Measurements from ENCODE around the gene HHATL.
A peak's percentile ranks its signal among the peaks of the same experiment; 100 is the strongest.

Gene HHATL

GRCh38 chr3:42701371-42702065 lies 1.1 kb downstream of the HHATL start:
- ChIA-PET CTCF (no interaction called here), POLR2A (no interaction called here)
- Histone ChIP-seq H3K27ac (ENCODE audit: extremely low read depth, low read depth, low read length) (no peak overlapping the region), H3K4me3 (ENCODE audit: low read depth, low read length) (no peak overlapping the region), H3K36me3 (ENCODE audit: control insufficient read depth in 2 of 2, insufficient read depth in 1 of 2, low read length in 2 of 2) (no peaks in the 10 kb centered on the region), H3K9me3 (ENCODE audit: control insufficient read depth, insufficient read depth, low read depth, low read length) (no peaks in the 10 kb centered on the region), H3K4me1 (ENCODE audit: control insufficient read depth, insufficient read depth, low read length) (no peaks in the 10 kb centered on the region)
- TF ChIP-seq KLF17 (tag by site-specific recombination; IDR thresholded peaks at IDR 0.05), result peak; percentile 54; the same call in 1 of the 2 replicates
- TF ChIP-seq ZNF404 (tag by site-specific recombination; IDR thresholded peaks at IDR 0.05), result no peak
- peak; percentile 91 for TF ChIP-seq ZNF202 (tag by site-specific recombination; IDR thresholded peaks at IDR 0.05; ENCODE audit: borderline replicate concordance)
- TF ChIP-seq KLF8 (tag by site-specific recombination; IDR thresholded peaks at IDR 0.05), result peak; percentile 22; the same call in 1 of the 2 replicates
- TF ChIP-seq ZNF692 (tag by site-specific recombination; IDR thresholded peaks at IDR 0.05), result peak; percentile 34; the same call in 1 of the 2 replicates
- TF ChIP-seq ZNF658 (tag by site-specific recombination; IDR thresholded peaks at IDR 0.05), result no peak
- peak; percentile 98 for TF ChIP-seq REST (tag by site-specific recombination; IDR thresholded peaks at IDR 0.05)
- TF ChIP-seq KLF16 (tag by site-specific recombination; IDR thresholded peaks at IDR 0.05), result no peak
- TF ChIP-seq ZFP69B (tag by site-specific recombination; IDR thresholded peaks at IDR 0.05), result peak; percentile 63; the same call in 1 of the 2 replicates

GRCh38 chr3:42700366-42701288 lies 2.0 kb downstream of the HHATL start:
- Histone ChIP-seq H3K36me3 (ENCODE audit: control insufficient read depth in 2 of 2, insufficient read depth in 1 of 2, low read length in 2 of 2) (no peaks in the 10 kb centered on the region), H3K27ac (ENCODE audit: extremely low read depth, low read depth, low read length) (no peak overlapping the region), H3K4me3 (ENCODE audit: low read depth, low read length) (no peak overlapping the region), H3K4me1 (ENCODE audit: control insufficient read depth, insufficient read depth, low read length) (no peaks in the 10 kb centered on the region), H3K9me3 (ENCODE audit: control insufficient read depth, insufficient read depth, low read depth, low read length) (no peaks in the 10 kb centered on the region)
- POLR2A ChIA-PET, result no interaction called here
- CTCF ChIA-PET, result no interaction called here
- TF ChIP-seq ZNF311 (tag by site-specific recombination; IDR thresholded peaks at IDR 0.05; ENCODE audit: borderline replicate concordance), result no peak
- TF ChIP-seq ZBTB48 (tag by site-specific recombination; IDR thresholded peaks at IDR 0.05), result no peak
- TF ChIP-seq ZNF202 (tag by site-specific recombination; IDR thresholded peaks at IDR 0.05; ENCODE audit: borderline replicate concordance), result no peak

- H3K36me3 ChIP-seq (ENCODE audit: control insufficient read depth in 2 of 2, insufficient read depth in 1 of 2, low read length in 2 of 2), result no peaks in the 10 kb centered on the region
- H3K27ac ChIP-seq (ENCODE audit: extremely low read depth, low read depth, low read length), result no peak overlapping the region
- ChIA-PET CTCF (interaction anchor here (0.5 kb wide), 1 partner anchor 131 kb away, joined by 3 read pairs; no protein-coding TSS in a partner anchor), POLR2A (no interaction called here)
- H3K9me3 ChIP-seq (ENCODE audit: control insufficient read depth, insufficient read depth, low read depth, low read length), result no peaks in the 10 kb centered on the region
- H3K4me1 ChIP-seq (ENCODE audit: control insufficient read depth, insufficient read depth, low read length), result no peaks in the 10 kb centered on the region
- TF ChIP-seq ZNF561 (tag by site-specific recombination; IDR thresholded peaks at IDR 0.05; ENCODE audit: borderline replicate concordance) (no peak), ZNF248 (tag by site-specific recombination; IDR thresholded peaks at IDR 0.05) (no peak), ZXDB (tag by site-specific recombination; IDR thresholded peaks at IDR 0.05) (no peak), PRDM10 (tag by site-specific recombination; IDR thresholded peaks at IDR 0.05) (no peak), ZNF223 (tag by site-specific recombination; IDR thresholded peaks at IDR 0.05) (no peak), ZNF792 (tag by site-specific recombination; IDR thresholded peaks at IDR 0.05) (no peak), ZNF747 (tag by site-specific recombination; IDR thresholded peaks at IDR 0.05) (no peak)
- no peak overlapping the region for H3K4me3 ChIP-seq (ENCODE audit: low read depth, low read length)
These were observed 3.1 kb downstream of the HHATL start for GRCh38 chr3:42699511-42699971.
